Measurements from ENCODE around the gene TMED6. TPM values are rescaled to one million over a fixed set of nuclear protein-coding genes. Genes with fewer than 3 reads are reported as not detected.

TMED6 gene
- total RNA-seq, 4 donors from 2014 or later: 1.3 TPM; not detected in 3

DNA sequence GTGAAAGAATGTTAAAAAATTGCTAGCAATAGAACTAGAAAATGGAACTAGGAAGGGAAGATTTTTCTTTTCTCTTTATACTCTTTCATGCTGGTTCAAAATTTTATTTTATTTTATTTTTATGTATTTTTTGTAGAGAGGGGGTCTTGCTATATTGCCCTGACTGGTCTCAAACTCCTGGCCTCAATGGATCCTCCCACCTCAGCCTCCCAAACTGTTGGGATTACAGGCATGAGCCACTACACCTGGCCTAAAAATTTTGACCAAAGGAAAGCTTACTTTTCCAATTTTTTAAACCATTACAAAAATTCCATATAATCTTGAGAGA, 44.2 kb upstream of the TMED6 start:
- peaks cover 16% of the 10 kb centered on the region in 2 donors for H3K4me1 ChIP-seq
- H3K27me3 ChIP-seq: no peaks in the 10 kb centered on the region
- DNase-seq: no peak
- no peak for TF ChIP-seq POLR2A (IDR thresholded peaks at IDR 0.05)
- TF ChIP-seq, protein P1, sequence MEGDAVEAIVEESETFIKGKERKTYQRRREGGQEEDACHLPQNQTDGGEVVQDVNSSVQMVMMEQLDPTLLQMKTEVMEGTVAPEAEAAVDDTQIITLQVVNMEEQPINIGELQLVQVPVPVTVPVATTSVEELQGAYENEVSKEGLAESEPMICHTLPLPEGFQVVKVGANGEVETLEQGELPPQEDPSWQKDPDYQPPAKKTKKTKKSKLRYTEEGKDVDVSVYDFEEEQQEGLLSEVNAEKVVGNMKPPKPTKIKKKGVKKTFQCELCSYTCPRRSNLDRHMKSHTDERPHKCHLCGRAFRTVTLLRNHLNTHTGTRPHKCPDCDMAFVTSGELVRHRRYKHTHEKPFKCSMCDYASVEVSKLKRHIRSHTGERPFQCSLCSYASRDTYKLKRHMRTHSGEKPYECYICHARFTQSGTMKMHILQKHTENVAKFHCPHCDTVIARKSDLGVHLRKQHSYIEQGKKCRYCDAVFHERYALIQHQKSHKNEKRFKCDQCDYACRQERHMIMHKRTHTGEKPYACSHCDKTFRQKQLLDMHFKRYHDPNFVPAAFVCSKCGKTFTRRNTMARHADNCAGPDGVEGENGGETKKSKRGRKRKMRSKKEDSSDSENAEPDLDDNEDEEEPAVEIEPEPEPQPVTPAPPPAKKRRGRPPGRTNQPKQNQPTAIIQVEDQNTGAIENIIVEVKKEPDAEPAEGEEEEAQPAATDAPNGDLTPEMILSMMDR (IDR thresholded peaks at IDR 0.05 in 4 of 5, conservative IDR thresholded peaks at IDR 0.05 in 1 of 5): peak in 1 of 5 experiments; percentile 31
- ATAC-seq: no peak
- in situ Hi-C loops (cut with MboI; ENCODE audit: low sequenced_read_pairs in 4 of 4): loop anchor here in 3 of 4 donors (5.0 to 25.0 kb wide), 5 partner anchors 91 to 366 kb away; partner anchors contain the start of genes NOB1 (in 3 of the 3), NFAT5 (in 1 of the 3) and WWP2 (in 1 of the 3)
- H3K27ac ChIP-seq: peak overlapping the region; percentile 60 to 77 (median 62)
- intact Hi-C loops (cut with DNase I; ENCODE audit: low total_unique reads): loop anchor here (1.0 to 5.0 kb wide), 4 partner anchors 87 to 359 kb away; no protein-coding TSS in a partner anchor
- no peak overlapping the region for H3K4me3 ChIP-seq
- no peaks in the 10 kb centered on the region for H3K36me3 ChIP-seq
- H3K9me3 ChIP-seq: no peaks in the 10 kb centered on the region

DNA sequence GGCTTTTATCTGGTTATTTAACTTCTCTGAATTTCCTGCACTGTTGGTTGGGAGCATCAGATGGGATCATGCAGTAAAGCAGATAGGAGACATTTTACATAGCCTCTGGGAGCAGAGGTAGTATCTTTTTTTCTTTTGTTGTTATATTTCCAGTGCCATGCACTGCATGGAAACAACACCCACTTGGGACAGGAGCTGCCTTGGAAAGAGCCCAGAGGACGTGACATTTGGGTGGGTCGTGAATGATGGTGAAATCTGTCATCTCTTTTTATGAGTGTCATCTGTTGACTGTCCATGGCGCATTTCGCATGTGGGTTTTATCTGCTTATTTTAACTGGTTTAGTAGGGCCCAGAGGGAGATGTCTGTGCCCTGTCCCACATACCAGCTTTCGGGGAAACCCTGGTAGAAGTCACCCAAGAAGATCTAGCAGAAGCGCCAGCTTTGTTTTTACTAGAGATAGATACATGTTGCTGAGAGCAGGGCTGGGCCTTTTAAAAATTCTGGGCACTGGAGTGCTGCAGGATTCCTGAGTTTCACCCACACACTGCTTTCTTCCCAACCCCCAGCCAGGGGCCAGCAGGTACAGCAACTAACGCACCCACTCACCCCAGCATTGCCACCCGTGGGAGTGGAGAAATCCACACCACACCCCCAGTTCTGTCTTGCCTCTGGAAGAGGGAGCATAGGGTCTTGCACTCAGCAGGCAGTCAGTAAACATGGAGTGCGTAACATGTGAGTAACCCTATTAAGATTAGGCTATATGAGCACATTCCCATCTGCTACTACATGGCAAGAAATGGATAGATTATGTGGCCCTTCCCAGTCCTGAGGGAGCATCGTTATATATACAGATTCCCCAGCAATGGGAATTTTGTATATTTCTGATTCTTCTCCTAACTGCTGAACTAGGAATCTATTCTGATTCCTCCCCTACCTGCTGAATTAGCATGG, 42.6 kb upstream of the TMED6 start:
- DNase-seq: no peak
- H3K27ac ChIP-seq: peak overlapping the region; percentile 12 to 48 (median 38)
- in situ Hi-C loops (cut with MboI; ENCODE audit: low sequenced_read_pairs in 4 of 4): loop anchor here (5.0 to 25.0 kb wide), 4 partner anchors 171 to 368 kb away; partner anchors contain the start of genes NOB1 (in 3 of the 4), NFAT5 (in 1 of the 4) and WWP2 (in 1 of the 4)

DNA sequence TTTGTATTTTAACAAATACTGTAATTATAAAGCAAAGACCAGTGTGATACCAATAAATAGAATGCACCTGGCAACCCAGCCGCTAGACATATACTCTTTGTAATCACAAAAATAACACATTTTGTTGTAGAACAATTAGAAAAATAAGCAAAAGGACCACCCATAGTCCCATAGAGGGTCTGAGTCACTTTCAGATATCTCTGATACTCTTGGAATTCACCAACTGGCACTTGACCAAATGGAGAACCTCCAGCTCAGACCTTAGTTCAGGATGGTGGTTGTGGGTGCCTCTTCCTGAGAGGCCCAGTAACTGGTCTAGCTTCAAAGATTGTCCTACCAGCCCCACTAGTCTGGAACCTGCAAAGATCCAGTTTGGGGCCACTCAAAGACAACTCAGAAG, 35.0 kb upstream of the TMED6 start:
- in situ Hi-C loops (cut with MboI; ENCODE audit: low sequenced_read_pairs in 4 of 4) (loop anchor here in 1 of 4 donors (25.0 kb wide), 1 partner anchor 376 kb away; the partner anchor contains the start of genes NOB1 and WWP2), intact Hi-C loops (cut with DNase I; ENCODE audit: low total_unique reads) (loop anchor here (2.0 to 5.0 kb wide), 2 partner anchors 180 to 199 kb away; partner anchors contain the start of gene SNTB2)
- H3K27ac ChIP-seq: peak overlapping the region; percentile 84 to 95 (median 86)
- ATAC-seq (no peak), DNase-seq (no peak)
- TF ChIP-seq, protein P1 (IDR thresholded peaks at IDR 0.05 in 4 of 5, conservative IDR thresholded peaks at IDR 0.05 in 1 of 5): no peak
- no peak for TF ChIP-seq POLR2A (IDR thresholded peaks at IDR 0.05)
- H3K9me3 ChIP-seq: no peaks in the 10 kb centered on the region
- H3K4me1 ChIP-seq: peaks cover 8 to 12% of the 10 kb centered on the region in 2 donors
- peak overlapping the region in 1 of 4 donors; percentile 82 for H3K4me3 ChIP-seq
- peaks cover 0 to 28% of the 10 kb centered on the region in 2 donors for H3K36me3 ChIP-seq
- H3K27me3 ChIP-seq: no peaks in the 10 kb centered on the region

More for the DNA sequence above, 42.6 kb upstream of the TMED6 start:
- TF ChIP-seq POLR2A (IDR thresholded peaks at IDR 0.05): no peak
- TF ChIP-seq, protein P1 (IDR thresholded peaks at IDR 0.05 in 4 of 5, conservative IDR thresholded peaks at IDR 0.05 in 1 of 5): no peak
- ATAC-seq: no peak
- Histone ChIP-seq H3K36me3 (no peaks in the 10 kb centered on the region), H3K4me3 (no peak overlapping the region), H3K27me3 (no peaks in the 10 kb centered on the region), H3K4me1 (peaks cover 16% of the 10 kb centered on the region in 2 donors), H3K9me3 (no peaks in the 10 kb centered on the region)
- intact Hi-C loops (cut with DNase I; ENCODE audit: low total_unique reads): no loop called here

DNA sequence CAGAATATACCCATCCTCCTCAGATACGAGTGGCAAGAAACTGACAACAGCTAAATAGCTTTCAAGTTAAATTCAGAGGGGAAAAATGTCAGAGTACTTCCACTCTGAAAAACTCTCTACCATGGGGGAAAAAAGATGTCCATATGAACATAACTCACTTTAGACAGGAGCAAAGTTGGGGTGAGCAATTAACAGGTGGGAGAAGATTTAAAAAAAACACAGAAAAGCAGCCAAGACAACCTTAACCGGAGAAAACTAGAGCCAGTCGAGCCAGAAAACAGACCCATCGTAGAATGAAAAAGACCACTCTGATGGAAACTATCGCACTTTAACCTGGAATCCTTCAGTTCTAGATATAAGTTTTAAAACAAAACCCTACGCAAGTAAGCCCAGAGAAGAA, 33.4 kb upstream of the TMED6 start:
- Histone ChIP-seq H3K9me3 (no peaks in the 10 kb centered on the region), H3K4me1 (peaks cover 8 to 12% of the 10 kb centered on the region in 2 donors), H3K27ac (peak overlapping the region; percentile 84 to 95 (median 86)), H3K4me3 (peak overlapping the region; percentile 55 to 86 (median 77)), H3K27me3 (no peaks in the 10 kb centered on the region), H3K36me3 (peaks cover 0 to 34% of the 10 kb centered on the region in 2 donors)
- intact Hi-C loops (cut with DNase I; ENCODE audit: low total_unique reads): loop anchor here (1.0 to 5.0 kb wide), 3 partner anchors 46 to 251 kb away; partner anchors contain the start of genes COG8, NIP7 and SNTB2
- ATAC-seq: no peak
- no peak for TF ChIP-seq POLR2A (IDR thresholded peaks at IDR 0.05)
- TF ChIP-seq, protein P1 (IDR thresholded peaks at IDR 0.05 in 4 of 5, conservative IDR thresholded peaks at IDR 0.05 in 1 of 5): no peak
- in situ Hi-C loops (cut with MboI; ENCODE audit: low sequenced_read_pairs in 4 of 4): loop anchor here in 1 of 4 donors (25.0 kb wide), 1 partner anchor 377 kb away; the partner anchor contains the start of genes NOB1 and WWP2
- DNase-seq: no peak

Measured in gastrocnemius medialis (tissue), 4 donors.